ENCODE results near the gene HECTD1. TPM values are rescaled to one million over a fixed set of nuclear protein-coding genes. Genes with fewer than 3 reads are reported as not detected.

HECTD1 gene
- total and polyA plus RNA-seq, 9 of the 15 experiments (the other 6 are each of a cell fraction or from before 2014, with no cell fraction given): 27.9 to 111 (median 78.1) TPM

GRCh38 chr14:31083781-31084180 lies 123.8 kb downstream of the HECTD1 start:
- no peaks in the 10 kb centered on the region for H4K20me1 ChIP-seq (replicated peaks; ENCODE audit: control insufficient read depth, insufficient read depth, low read length)
- H3K4me1 ChIP-seq (replicated peaks in 1 of 2; ENCODE audit: control insufficient read depth in 2 of 2, insufficient read depth in 2 of 2, low read length in 2 of 2): peaks cover 0 to 6% of the 10 kb centered on the region in 2 experiments; a peak in 3 of 5 replicates
- H3K4me2 ChIP-seq (ENCODE audit: insufficient read depth, low read length): no peak overlapping the region
- in situ Hi-C loops (cut with MboI): loop anchor here (5.0 kb wide), 1 partner anchor 101 kb away; no protein-coding TSS in a partner anchor
- H3K9ac ChIP-seq (ENCODE audit: insufficient read depth in 1 of 2, low read depth in 2 of 2, low read length in 2 of 2): no peak overlapping the region
- ChIA-PET POLR2A (interaction anchor here (0.6 to 1.0 kb wide), 2 partner anchors 47 to 58 kb away, joined by 3 to 5 read pairs; partner anchors contain the start of genes AP4S1 and STRN3), CTCF (ENCODE audit: low intra/inter-chr PET ratio) (no interaction called here)
- ATAC-seq: no peak
- DNase-seq (ENCODE audit: extremely low read depth in 1 of 4, low spot score in 3 of 4): no peak
- H3K27me3 ChIP-seq (ENCODE audit: control insufficient read depth in 2 of 2, insufficient read depth in 2 of 2, low read length in 2 of 2): no peaks in the 10 kb centered on the region
- 76% methylated on average over 3 of the region's 3 CpGs for WGBS (ENCODE audit: insufficient coverage, low coverage, missing lambda C conversion rate)
- no peaks in the 10 kb centered on the region for H3K9me3 ChIP-seq (replicated peaks; ENCODE audit: control insufficient read depth, insufficient read depth, low read depth, low read length)
- FAIRE-seq: peak; percentile 51
- H3K36me3 ChIP-seq (ENCODE audit: control insufficient read depth, insufficient read depth, low read length): no peaks in the 10 kb centered on the region
- no peaks in the 10 kb centered on the region for H3K9me1 ChIP-seq (ENCODE audit: control insufficient read depth, insufficient read depth, low read length)
- no TSS peak for BruUV-seq (replicated peaks)
- TF ChIP-seq TEAD1 (CRISPR knock-in tag; IDR thresholded peaks at IDR 0.05): no peak
- no peak for TF ChIP-seq ETS2 (tag; IDR thresholded peaks at IDR 0.05; ENCODE audit: borderline replicate concordance, poor library complexity, severe bottlenecking)
- TF ChIP-seq, protein P1, sequence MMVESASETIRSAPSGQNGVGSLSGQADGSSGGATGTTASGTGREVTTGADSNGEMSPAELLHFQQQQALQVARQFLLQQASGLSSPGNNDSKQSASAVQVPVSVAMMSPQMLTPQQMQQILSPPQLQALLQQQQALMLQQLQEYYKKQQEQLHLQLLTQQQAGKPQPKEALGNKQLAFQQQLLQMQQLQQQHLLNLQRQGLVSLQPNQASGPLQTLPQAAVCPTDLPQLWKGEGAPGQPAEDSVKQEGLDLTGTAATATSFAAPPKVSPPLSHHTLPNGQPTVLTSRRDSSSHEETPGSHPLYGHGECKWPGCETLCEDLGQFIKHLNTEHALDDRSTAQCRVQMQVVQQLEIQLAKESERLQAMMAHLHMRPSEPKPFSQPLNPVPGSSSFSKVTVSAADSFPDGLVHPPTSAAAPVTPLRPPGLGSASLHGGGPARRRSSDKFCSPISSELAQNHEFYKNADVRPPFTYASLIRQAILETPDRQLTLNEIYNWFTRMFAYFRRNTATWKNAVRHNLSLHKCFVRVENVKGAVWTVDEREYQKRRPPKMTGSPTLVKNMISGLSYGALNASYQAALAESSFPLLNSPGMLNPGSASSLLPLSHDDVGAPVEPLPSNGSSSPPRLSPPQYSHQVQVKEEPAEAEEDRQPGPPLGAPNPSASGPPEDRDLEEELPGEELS (CRISPR knock-in tag; IDR thresholded peaks at IDR 0.05; ENCODE audit: borderline replicate concordance): no peak
- TF ChIP-seq CC2D1A (IDR thresholded peaks at IDR 0.05): no peak
- no peak for TF ChIP-seq TSC22D4 (tag; IDR thresholded peaks at IDR 0.05)
- TF ChIP-seq, protein P2, sequence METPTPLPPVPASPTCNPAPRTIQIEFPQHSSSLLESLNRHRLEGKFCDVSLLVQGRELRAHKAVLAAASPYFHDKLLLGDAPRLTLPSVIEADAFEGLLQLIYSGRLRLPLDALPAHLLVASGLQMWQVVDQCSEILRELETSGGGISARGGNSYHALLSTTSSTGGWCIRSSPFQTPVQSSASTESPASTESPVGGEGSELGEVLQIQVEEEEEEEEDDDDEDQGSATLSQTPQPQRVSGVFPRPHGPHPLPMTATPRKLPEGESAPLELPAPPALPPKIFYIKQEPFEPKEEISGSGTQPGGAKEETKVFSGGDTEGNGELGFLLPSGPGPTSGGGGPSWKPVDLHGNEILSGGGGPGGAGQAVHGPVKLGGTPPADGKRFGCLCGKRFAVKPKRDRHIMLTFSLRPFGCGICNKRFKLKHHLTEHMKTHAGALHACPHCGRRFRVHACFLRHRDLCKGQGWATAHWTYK (CRISPR knock-in tag; IDR thresholded peaks at IDR 0.05): no peak
- H2AFZ ChIP-seq (ENCODE audit: low read depth, low read length): no peak overlapping the region
- intact Hi-C loops (cut with micrococcal nuclease): loop anchor here (2.0 to 10.0 kb wide), 4 partner anchors 57 to 271 kb away; partner anchors contain the start of gene STRN3
- no peaks in the 10 kb centered on the region for H3K79me2 ChIP-seq (ENCODE audit: control insufficient read depth, insufficient read depth, low read length)
- H3K4me3 ChIP-seq: no peak overlapping the region
- H3K27ac ChIP-seq (ENCODE audit: extremely low read depth, low read depth, low read length): no peak overlapping the region

All from K562 (cell line).